Activated CD8-positive, alpha-beta T cell treated with anti-CD3 and anti-CD28 coated beads for 36 hours (primary cell): ENCODE data around the gene TSHZ3. TPM values are rescaled to one million over a fixed set of nuclear protein-coding genes. Genes with fewer than 3 reads are reported as not detected.

Experiments
- ATAC-seq: fragments of 200-7000 bp; cut with Tn5 transposase; one replicate; pipeline ENCODE4 v1.10.0; 2021; ENCODE audit warnings: mild to moderate bottlenecking, moderate library complexity
- CTCF ChIA-PET: fragments of 350-600 bp; sonication (Branson Sonifier 250); formaldehyde crosslinking; loops from one replicate; lab custom pipeline; 2021; ENCODE audit warnings: antibody characterized with exemption; lab: Charles Lee
- POLR2A ChIA-PET: fragments of 350-600 bp; sonication (Branson Sonifier 250); formaldehyde crosslinking; loops from one replicate; lab custom pipeline; 2021; ENCODE audit warnings: antibody characterized with exemption; lab: Charles Lee
- DNase-seq: peaks from one replicate; pipeline ENCODE4 v3.0.0-alpha.2; 2020
- H3K27ac Mint-ChIP-seq: one replicate; pipeline ENCODE4 v1.8.0; 2021; ENCODE audit warnings: mild to moderate bottlenecking, mixed read lengths
- H3K27me3 Mint-ChIP-seq: one replicate; pipeline ENCODE4 v1.8.0; 2021; ENCODE audit warnings: mixed read lengths
- H3K36me3 Mint-ChIP-seq: one replicate; pipeline ENCODE4 v1.8.0; 2021; ENCODE audit warnings: low read depth, mixed read lengths
- H3K4me1 Mint-ChIP-seq: one replicate; pipeline ENCODE4 v1.8.0; 2021; ENCODE audit warnings: low read depth, mixed read lengths
- H3K4me3 Mint-ChIP-seq: one replicate; pipeline ENCODE4 v1.8.0; 2021; ENCODE audit warnings: mild to moderate bottlenecking, moderate library complexity, mixed read lengths
- H3K9me3 Mint-ChIP-seq: one replicate; pipeline ENCODE4 v1.8.0; 2021; ENCODE audit warnings: mixed read lengths
- intact Hi-C: fragments of 100-400 bp; cut with micrococcal nuclease; formaldehyde crosslinking; loops from one replicate; pipeline ENCODE4 v1.10.0; 2022
- total RNA-seq, 2 experiments: library from RNA; stranded (reverse); gene quantifications; one replicate each; pipeline ENCODE4 v1.2.3, GENCODE V29; 2021
- TF ChIP-seq, protein P1 (sequence below): fragments of 200-600 bp; IDR thresholded peaks from one replicate; pipeline ENCODE4 v1.8.0; 2022; ENCODE audit warnings: antibody characterized with exemption, mild to moderate bottlenecking

The TSHZ3 gene
- total RNA-seq, 2 experiments from 2014 or later: 0.16 to 0.38 TPM

DNA sequence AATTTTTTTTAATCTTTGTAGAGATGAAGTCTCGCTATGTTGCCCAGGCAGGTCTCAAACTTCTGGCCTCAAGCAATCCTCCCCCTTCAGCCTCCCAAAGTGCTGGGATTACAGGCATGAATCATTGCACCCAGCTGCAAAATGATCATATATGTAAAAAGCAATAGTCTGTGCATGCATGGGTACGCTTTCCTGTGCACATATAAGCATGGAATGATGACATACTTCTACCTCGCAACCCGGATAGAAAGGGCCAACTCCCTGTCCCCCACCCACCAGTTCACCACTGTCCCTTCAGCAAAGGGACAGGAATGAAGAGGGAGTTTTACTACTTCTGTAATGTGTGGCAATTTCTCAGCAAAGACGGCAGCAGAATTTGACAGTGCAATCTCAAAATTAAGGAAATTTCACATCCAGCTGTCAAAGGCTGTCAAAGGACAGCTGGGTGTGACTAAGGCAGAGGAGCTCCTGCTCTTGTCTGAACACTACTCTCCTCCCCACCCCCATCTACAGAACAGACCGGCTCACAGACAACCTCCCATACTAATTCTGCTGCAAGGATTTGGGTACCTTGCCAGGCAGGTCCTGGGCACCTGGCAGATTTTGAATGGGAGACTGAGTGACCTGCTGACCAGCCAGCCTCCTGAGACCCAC lies 95.6 kb downstream of the TSHZ3 start:
- H3K27me3 Mint-ChIP-seq: peaks cover 4% of the 10 kb centered on the region
- no peaks in the 10 kb centered on the region for H3K9me3 Mint-ChIP-seq
- DNase-seq (no peak), ATAC-seq (no peak)
- H3K4me3 Mint-ChIP-seq: no peak overlapping the region
- ChIA-PET CTCF (no interaction called here), POLR2A (no interaction called here)
- TF ChIP-seq, protein P1, sequence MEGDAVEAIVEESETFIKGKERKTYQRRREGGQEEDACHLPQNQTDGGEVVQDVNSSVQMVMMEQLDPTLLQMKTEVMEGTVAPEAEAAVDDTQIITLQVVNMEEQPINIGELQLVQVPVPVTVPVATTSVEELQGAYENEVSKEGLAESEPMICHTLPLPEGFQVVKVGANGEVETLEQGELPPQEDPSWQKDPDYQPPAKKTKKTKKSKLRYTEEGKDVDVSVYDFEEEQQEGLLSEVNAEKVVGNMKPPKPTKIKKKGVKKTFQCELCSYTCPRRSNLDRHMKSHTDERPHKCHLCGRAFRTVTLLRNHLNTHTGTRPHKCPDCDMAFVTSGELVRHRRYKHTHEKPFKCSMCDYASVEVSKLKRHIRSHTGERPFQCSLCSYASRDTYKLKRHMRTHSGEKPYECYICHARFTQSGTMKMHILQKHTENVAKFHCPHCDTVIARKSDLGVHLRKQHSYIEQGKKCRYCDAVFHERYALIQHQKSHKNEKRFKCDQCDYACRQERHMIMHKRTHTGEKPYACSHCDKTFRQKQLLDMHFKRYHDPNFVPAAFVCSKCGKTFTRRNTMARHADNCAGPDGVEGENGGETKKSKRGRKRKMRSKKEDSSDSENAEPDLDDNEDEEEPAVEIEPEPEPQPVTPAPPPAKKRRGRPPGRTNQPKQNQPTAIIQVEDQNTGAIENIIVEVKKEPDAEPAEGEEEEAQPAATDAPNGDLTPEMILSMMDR: no peak
- intact Hi-C loops: no loop called here
- H3K27ac Mint-ChIP-seq: no peak overlapping the region
- no peaks in the 10 kb centered on the region for H3K4me1 Mint-ChIP-seq
- H3K36me3 Mint-ChIP-seq: no peaks in the 10 kb centered on the region

DNA sequence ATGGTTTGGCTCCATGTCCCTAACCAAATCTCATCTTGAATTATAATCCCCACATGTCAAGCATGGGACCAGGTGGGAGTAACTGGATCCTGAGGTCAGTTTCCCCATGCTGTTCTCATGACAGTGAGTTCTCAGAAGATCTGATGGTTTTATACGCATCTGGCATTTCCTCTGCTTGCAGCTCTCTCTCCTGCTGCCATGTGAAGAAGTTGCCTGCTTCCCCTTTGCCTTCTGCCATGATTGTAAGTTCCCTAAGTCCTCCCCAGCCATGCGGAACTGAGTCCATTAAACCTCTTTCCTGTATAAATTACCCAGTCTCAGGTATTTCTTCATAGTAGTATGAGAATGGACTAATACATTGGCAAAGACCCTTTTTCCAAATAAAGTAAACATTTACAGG lies 96.8 kb downstream of the TSHZ3 start:
- ATAC-seq: no peak
- DNase-seq: no peak
- Mint-ChIP-seq H3K27ac (no peak overlapping the region), H3K4me3 (no peak overlapping the region), H3K9me3 (no peaks in the 10 kb centered on the region), H3K27me3 (peaks cover 3% of the 10 kb centered on the region), H3K36me3 (no peaks in the 10 kb centered on the region), H3K4me1 (no peaks in the 10 kb centered on the region)
- CTCF ChIA-PET: no interaction called here
- intact Hi-C loops: no loop called here
- TF ChIP-seq, protein P1: no peak
- POLR2A ChIA-PET: no interaction called here

DNA sequence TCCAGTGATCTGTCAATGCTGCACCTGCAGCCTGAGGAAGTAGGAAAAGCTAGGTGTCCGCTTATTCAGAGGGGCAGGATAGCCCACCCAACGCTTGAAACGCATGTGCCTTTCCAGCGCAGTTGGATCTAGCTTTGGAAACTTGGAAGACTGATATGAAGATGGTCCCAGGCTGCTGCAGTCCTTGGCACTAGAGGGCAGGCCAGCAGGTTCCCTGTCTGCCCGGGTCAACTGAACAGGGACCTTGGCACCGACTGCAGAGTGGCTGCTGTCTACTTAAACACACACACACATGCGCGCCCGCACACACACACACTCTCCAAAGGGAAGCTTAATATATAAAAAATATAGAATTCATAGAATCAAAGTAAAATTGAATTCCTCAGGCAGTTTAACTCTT lies 100.0 kb downstream of the TSHZ3 start:
- no peak for ATAC-seq
- CTCF ChIA-PET: no interaction called here
- peaks cover 3% of the 10 kb centered on the region for H3K27me3 Mint-ChIP-seq
- no peak for DNase-seq
- no peaks in the 10 kb centered on the region for H3K9me3 Mint-ChIP-seq
- no peaks in the 10 kb centered on the region for H3K4me1 Mint-ChIP-seq
- intact Hi-C loops: no loop called here
- no peak overlapping the region for H3K4me3 Mint-ChIP-seq
- no peaks in the 10 kb centered on the region for H3K36me3 Mint-ChIP-seq
- TF ChIP-seq, protein P1: no peak
- H3K27ac Mint-ChIP-seq: no peak overlapping the region
- POLR2A ChIA-PET: no interaction called here

DNA sequence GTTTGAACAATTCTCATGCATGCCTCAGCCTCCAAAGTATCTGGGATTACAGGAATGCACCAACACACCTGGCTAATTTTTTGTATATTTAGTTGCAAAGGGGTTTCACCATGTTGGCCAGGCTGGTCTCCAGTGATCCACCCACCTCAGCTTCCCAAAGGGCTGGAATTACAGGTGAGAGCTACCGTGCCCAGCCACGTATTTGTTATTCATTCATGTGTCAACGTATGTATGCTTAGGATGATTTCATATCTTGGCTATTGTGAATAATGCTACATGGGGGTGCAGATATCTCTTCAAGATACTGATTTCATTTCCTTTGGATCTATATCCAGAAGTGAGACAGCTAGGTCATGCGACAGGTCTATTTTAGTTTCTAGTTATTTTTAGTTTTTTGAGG lies 113.4 kb downstream of the TSHZ3 start:
- H3K4me1 Mint-ChIP-seq: no peaks in the 10 kb centered on the region
- ATAC-seq (no peak), DNase-seq (no peak)
- ChIA-PET CTCF (no interaction called here), POLR2A (no interaction called here)
- TF ChIP-seq, protein P1: no peak
- H3K4me3 Mint-ChIP-seq: no peak overlapping the region
- no peaks in the 10 kb centered on the region for H3K36me3 Mint-ChIP-seq
- H3K27ac Mint-ChIP-seq: no peak overlapping the region
- H3K27me3 Mint-ChIP-seq: peaks cover 14% of the 10 kb centered on the region
- intact Hi-C loops: no loop called here
- H3K9me3 Mint-ChIP-seq: no peaks in the 10 kb centered on the region

DNA sequence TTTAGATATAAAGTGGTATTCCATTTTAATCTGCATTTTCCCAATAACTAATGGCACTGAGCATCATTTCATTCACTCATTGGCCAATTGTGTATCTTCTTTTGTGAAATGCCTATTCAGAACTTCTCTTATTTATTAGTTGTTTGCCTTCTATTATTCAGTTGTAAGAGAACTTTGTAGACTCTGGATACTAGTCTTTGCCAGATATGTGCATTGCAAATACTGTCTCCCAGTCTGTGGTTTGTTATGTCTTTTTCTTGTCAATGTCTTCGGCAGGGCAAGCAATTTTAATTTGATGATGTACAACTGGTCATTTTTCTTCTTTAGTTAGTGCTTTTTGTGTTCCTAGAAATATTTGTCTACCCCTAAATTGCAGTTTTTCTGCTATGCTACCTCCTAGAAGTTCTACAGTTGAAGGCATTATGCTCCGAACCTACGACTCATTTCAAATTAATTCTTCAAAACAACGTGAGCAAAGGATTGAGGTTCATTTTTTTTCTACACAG lies 115.9 kb downstream of the TSHZ3 start:
- H3K4me3 Mint-ChIP-seq: no peak overlapping the region

More for the DNA sequence above, 115.9 kb downstream of the TSHZ3 start:
- TF ChIP-seq, protein P1: no peak
- no peaks in the 10 kb centered on the region for H3K36me3 Mint-ChIP-seq
- ChIA-PET POLR2A (no interaction called here), CTCF (no interaction called here)
- DNase-seq: no peak
- H3K27me3 Mint-ChIP-seq: peaks cover 12% of the 10 kb centered on the region
- no peaks in the 10 kb centered on the region for H3K4me1 Mint-ChIP-seq
- H3K27ac Mint-ChIP-seq: no peak overlapping the region
- intact Hi-C loops: no loop called here
- no peak for ATAC-seq
- H3K9me3 Mint-ChIP-seq: no peaks in the 10 kb centered on the region
